HG02970 (cell line): ENCODE data around the gene GSTT2B.
"Not testable (repeated sequence)": the region's sequence is repeated elsewhere in the genome, so short reads cannot be mapped to it uniquely, and the experiment has no call there.

Experiments used
- ATAC-seq: cut with Tn5 transposase; IDR thresholded peaks from one replicate; pipeline ENCODE4 v1.9.1; 2021; ENCODE audit warnings: mild to moderate bottlenecking, moderate library complexity, moderate number of reproducible peaks; ENCODE audit not compliant: unreplicated experiment, low FRiP score

GSTT2B gene

GRCh38 chr22:23961084-23961771 is at the start of gene GSTT2B:
Gene GSTT2B, minus strand, starts transcription at chr22:23961195. Its CDS starts 64 bp downstream, at chr22:23961131.
- not testable (repeated sequence) for ATAC-seq

- no peak for ATAC-seq
Observed at GRCh38 chr22:24010018-24010391, 49.0 kb upstream of the GSTT2B start.

- ATAC-seq = no peak
Observed at GRCh38 chr22:24009227-24010017, 48.4 kb upstream of the GSTT2B start.

GRCh38 chr22:24008381-24009226 is 47.6 kb upstream of the GSTT2B start:
- ATAC-seq = no peak

- ATAC-seq = no peak
Observed at GRCh38 chr22:24008022-24008283, 47.0 kb upstream of the GSTT2B start.

- no peak for ATAC-seq
Observed at GRCh38 chr22:24007253-24008021, 46.4 kb upstream of the GSTT2B start.

- ATAC-seq = no peak
Observed at GRCh38 chr22:24006914-24007214, 45.9 kb upstream of the GSTT2B start.

GRCh38 chr22:24006207-24006913 is 45.4 kb upstream of the GSTT2B start:
- no peak for ATAC-seq

- no peak for ATAC-seq
Observed at GRCh38 chr22:24005201-24005600, 44.2 kb upstream of the GSTT2B start, which contains the start of gene GSTT4. Gene GSTT4, minus strand, starts transcription at chr22:24005453. Its CDS starts 97 bp downstream, at chr22:24005356.

GRCh38 chr22:24003887-24004286 is 42.9 kb upstream of the GSTT2B start:
- no peak for ATAC-seq

GRCh38 chr22:24002851-24003250 is 41.9 kb upstream of the GSTT2B start:
- ATAC-seq = no peak

GRCh38 chr22:24002272-24002671 is 41.3 kb upstream of the GSTT2B start:
- no peak for ATAC-seq

- no peak for ATAC-seq
Observed at GRCh38 chr22:24001314-24001713, 40.3 kb upstream of the GSTT2B start.

- ATAC-seq = not testable (repeated sequence)
Observed at GRCh38 chr22:23999779-24000178, 38.8 kb upstream of the GSTT2B start.

GRCh38 chr22:23997092-23997491 is 36.1 kb upstream of the GSTT2B start:
- ATAC-seq = no peak

- ATAC-seq = not testable (repeated sequence)
Observed at GRCh38 chr22:23993581-23994177, 32.7 kb upstream of the GSTT2B start.

- not testable (repeated sequence) for ATAC-seq
Observed at GRCh38 chr22:23993080-23993479, 32.1 kb upstream of the GSTT2B start.

GRCh38 chr22:23989583-23990244 is 28.7 kb upstream of the GSTT2B start:
- not testable (repeated sequence) for ATAC-seq
